NAMALWA (cell line): ENCODE results near the gene IL6.
A peak's percentile ranks its signal among the peaks of the same experiment; 100 is the strongest.
"Not testable (repeated sequence)": the region's sequence is repeated elsewhere in the genome, so short reads cannot be mapped to it uniquely, and the experiment has no call there.

ENCODE experiments used
- DNase-seq: peaks from one replicate; pipeline ENCODE4 v3.0.0-alpha.2; 2015; ENCODE audit warnings: low spot score

IL6 gene

DNA sequence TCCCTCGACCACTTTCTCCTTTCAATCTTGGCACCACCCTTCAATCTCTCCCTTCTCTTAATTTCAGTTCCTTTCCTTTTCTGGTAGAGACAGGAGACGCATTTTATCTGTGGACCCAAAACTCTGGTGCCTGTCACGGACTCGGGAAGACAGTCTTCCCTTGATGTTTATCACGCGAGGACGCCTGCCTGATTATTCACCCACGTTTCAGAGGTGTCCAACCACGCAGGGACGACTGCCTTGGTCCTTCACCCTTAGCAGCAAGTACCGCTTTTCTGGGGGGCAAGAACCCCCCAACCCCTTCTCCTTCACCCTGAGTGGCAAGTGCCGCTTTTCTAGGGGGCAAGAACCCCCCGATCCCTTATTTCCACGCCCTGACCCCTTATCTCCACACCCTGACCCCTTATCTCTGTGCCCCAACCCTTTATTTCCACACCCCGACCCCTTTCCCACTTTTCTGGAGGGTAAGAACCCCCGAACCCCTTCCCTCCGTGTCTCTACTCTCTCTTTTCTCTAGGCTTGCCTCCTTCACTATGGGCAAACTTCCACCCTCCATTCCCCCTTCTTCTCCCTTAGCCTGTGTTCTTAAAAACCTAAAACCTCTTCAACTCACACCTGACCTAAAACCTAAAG lies 22.9 kb upstream of the IL6 start:
- DNase-seq: not testable (repeated sequence)

DNA sequence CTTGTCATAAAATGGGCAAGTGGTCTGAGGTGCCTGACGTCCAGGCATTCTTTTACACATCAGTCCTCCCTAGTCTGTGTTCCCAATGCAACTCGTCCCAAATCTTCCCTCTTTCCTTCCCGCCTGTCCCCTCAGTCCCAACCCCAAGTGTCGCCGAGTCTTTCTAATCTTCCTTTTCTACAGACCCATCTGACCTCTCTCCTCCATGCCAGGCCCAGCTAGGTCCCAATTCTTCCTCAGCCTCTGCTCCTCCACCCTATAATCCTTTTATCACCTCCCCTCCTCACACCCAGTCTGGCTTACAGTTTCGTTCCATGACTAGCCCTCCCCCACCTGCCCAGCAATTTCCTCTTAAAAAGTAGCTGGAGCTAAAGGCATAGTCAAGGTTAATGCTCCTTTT lies 22.3 kb upstream of the IL6 start:
- DNase-seq: not testable (repeated sequence)

DNA sequence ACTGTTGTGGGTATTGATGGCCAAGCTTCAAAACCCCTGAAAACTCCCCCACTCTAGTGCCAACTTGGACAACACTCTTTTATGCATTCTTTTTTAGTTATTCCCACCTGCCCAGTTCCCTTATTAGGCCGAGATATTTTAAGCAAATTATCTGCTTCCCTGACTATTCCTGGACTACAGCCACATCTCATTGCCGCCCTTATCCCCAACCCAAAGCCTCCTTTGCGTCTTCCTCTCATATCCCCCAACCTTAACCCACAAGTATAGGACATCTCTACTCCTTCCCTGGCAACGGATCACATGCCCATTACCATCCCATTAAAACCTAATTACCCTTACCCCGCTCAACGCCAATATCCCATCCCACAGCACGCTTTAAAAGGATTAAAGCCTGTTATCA lies 21.1 kb upstream of the IL6 start:
- not testable (repeated sequence) for DNase-seq

DNA sequence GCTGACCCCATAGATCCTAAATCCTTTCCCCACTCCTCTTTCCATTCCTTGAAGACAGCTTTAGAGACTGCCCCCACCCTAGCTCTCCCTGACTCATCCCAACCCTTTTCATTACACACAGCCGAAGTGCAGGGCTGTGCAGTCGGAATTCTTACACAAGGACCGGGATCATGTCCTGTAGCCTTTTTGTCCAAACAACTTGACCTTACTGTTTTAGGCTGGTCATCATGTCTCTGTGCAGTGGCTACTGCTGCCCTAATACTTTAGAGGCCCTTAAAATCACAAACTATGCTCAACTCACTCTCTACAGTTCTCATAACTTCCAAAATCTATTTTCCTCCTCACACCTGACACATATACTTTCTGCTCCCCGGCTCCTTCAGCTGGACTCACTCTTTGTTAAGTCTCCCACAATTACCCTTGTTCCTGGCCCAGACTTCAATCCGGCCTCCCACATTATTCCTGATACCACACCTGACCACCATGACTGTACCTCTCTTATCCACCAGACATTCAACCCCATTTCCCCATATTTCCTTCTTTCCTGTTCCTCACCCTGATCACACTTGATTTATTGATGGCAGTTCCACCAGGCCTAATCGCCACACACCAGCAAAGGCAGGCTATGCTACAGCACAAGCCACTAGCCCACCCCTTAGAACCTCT lies 19.8 kb upstream of the IL6 start:
- DNase-seq: not testable (repeated sequence)

DNA sequence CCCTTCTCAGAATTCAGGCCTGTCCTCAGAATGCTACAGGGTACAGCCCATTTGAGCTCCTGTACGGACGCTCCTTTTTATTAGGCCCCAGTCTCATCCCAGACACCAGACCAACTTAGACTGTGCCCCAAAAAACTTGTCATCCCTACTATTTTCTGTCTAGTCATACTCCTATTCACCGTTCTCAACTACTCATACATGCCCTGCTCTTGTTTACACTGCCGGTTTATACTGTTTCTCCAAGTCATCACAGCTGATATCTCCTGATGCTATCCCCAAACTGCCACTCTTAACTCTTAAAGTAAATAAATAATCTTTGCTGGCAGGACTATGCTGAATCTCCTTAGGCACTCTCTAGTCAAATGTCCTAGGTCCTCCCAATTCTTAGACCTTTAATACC lies 18.8 kb upstream of the IL6 start:
- DNase-seq: not testable (repeated sequence)

DNA sequence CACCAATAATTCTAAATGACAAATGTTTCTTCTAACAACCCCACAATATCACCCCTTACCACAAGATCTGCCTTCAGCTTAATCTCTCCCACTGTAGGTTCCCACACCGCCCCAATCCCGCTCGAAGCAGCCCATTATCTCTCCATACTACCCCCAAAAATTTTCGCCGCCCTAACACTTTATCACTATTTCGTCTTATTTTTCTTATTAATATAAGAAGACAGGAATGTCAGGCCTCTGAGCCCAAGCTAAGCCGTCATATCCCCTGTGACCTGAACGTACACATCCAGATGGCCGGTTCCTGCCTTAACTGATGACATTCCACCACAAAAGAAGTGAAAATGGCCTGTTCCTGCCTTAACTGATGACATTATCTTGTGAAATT lies 18.3 kb upstream of the IL6 start:
- DNase-seq: not testable (repeated sequence)

DNA sequence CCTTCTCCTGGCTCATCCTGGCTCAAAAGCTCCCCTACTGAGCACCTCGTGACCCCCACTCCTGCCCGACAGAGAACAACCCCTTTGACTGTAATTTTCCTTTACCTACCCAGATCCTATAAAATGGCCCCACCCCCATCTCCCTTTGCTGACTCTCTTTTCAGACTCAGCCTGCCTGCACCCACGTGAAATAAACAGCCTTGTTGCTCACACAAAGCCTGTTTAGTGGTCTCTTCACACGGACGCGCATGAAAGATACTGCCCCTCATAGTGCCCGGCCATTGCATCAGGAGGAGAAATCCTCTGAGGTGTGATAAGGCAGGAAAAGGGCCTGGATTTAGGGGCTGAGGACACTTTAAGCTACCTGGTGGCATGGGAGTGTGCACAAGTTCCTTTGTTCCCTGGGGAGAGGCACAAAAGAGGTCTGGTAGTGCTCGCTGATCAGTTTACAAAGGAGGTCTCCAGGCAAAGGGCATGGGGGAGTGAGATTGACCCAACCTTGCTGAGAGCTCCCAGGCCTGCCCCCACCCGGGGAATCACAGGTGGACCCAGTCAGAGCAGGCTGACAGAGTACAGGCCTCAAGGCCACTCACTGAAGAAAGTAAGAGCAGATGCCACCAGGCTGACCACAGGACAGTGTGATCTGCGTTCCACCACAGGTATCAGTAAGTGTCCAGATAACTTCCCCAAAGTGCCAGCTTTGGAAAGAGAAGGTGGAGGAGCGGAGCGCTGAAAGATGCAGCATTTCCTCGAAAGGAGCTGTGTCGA lies 17.8 kb upstream of the IL6 start:
- not testable (repeated sequence) for DNase-seq

DNA sequence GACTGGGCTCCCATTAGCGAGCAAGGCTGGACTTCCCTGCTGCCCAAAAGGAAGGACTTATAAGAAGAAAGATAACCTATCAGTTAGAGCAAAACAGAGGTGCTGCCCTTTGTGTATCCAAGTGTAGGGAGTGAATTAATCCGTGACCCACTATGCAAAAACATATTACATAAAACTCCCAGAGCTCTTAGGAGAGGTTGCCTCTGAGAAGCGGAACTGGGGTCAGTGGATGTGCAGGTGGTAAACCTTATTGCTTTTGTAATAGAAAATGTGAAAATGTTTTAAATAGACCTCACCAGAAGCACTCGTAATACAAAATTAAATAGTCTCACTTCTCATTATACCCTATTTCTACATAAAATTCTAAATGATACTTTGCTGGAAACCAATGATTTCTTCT lies 17.1 kb upstream of the IL6 start:
- DNase-seq: peak; percentile 63

DNA sequence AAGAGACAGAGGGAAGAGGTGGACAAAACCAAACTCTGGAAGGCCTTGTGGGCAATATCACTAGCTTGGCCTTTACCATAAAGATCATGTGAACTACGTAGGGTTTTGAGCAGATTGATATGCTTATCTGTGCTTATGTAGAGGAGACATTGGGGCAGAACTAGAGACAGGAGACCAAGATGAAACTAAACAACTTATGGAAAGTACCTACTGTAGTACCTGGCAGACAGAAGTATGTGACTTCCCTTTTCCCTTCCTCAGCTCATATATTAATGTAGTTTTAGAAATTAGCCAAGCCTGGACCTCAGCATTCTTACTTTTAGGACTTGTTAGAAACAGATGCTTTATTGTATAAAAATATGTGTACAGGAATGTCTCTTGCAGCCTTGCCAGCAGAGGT lies 14.0 kb upstream of the IL6 start:
- no peak for DNase-seq

DNA sequence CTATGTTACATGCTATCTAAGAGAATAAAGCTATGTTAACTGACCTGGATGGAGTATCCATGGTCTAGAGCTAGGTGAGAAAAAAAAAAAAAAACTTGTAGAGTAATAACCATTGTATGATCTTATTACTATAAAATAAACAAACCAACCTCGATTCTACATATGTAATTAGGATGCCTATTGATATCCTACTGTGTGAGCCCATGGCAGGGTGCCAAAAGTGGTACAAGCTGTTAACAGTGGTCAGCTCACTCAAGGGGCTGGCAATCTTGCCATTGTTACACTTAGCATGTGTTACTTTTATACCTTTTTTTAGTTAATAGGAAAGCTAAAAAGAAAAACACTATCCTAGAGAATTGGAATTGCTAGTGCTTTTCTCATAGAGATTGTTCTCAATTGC lies 13.5 kb upstream of the IL6 start:
- DNase-seq: no peak

DNA sequence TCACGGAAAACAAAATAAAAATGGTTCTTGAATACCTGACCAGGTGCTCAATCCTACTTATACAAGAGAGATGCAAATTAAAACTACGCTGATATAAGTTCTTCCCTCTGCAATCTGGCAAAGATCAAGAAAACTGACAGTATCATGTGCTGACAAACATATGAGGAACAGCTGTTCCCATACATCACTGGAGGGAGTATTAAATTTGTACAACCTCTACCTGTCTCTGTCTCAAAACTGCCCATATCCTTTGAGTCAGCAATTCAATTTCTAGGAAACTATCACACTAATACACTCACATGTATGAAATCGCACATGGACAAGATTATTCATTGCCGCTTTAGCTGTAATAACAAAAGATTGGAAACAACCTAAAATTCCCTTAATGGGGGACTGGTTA lies 11.0 kb upstream of the IL6 start:
- no peak for DNase-seq

DNA sequence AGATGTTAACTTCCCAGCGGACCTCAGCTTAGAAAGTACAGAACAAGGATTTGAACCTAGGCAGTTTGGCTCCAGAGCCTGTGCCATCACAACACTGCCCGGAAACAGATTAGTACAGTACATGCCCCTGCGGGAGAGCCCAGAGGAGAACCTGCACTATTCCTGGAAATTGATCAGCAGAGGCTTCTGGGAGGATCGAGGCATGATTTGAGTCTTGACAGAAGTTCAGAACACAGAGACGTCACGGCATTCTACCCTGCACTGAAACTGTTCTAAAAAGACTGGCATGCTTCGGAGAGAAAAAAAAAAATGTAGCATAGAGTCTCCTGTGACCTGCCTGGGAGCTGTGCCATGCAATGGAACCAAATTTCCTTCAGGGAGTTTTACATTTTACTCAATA lies 9.2 kb upstream of the IL6 start:
- no peak for DNase-seq

DNA sequence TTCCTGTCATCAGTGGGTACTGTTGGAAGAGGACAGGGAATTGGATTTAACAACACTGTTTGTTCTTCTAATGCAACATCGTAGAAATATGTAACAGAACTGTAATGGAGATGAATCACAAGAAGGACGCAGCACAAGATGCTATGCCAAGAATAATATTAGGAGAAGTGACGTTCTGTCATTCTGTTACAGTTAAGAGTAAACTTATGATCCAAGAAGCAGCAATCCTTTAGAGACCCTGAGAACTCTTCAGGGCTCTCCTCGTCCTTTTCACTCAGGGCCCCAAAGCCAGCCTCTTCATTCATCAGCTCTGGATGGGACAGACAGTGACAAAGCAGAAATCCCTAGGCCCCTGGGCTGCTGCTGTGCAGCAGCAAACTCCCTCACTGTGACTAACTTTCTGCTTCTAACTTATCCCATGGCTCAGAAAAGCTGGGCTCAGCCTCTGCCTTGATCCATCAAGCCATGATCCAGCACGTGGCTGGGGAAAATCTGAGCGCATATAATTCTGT lies 8.7 kb upstream of the IL6 start:
- DNase-seq: no peak

DNA sequence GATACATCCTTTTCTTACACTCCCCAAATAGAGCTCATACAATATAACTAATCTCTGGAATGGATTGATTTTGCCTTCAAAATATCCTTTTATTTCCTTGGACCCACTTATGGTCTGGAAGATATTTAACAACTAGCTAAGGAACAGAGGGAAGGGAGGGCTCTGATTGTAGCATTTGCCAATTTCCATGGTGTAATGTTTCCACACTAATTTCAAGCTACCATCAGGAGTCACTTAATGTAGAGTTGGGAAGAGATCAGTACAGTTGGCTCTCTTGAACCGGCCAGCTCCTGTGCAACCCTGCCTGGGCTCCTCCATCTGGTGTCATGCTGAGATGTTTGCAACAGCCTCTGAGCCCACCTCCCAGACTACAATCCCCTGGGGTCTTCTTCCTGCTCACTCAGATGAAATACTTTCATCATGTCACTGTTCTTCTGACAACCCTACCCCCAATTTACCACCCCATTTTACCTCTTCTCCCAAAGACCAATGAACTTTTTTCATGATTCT lies 8.0 kb upstream of the IL6 start:
- no peak for DNase-seq

DNA sequence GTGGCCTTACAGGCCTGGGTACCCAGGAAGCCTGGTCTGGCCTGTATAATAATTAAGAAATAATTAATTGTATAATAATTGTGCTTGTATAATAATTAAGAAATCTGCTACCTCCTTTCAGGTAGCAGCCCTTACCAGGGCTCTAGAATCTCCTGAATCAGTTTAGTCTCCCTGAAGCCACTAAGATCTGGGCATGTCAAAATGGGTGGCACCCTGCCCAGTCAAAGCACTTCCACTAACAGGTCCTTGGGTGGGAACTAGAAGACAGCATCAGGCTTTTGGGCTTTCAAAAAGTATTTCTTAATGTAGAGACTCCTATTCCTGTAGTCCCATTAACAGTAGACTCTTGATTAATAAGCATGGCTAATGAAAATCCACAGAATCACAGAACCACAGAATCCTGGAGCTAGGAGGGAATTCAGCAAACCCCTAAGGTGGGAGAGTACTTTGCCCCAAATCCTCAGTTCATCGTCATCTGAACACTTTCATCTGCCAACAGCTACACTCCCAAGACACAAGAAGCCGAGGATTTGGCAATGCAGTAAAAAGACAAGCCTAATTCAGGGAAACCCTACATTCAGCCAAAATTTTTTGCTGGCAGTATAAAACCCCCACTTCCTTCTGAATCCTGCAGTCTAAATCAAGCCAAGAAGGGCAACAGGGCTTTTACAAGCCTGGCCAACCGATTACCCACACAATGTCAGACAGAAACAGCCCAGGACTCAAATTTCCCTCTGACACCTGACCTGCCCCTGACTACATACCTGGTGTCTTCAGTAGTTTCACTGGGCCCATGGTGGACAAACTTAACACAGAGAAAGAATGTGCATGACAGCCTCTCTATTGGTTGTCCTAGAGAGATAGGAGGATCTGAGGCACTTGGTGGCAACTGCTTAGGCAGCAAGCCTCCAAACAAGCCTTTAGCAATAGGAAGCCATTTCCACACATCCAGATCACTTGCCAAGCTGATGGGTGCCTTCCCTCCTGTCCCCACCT lies 5.9 kb upstream of the IL6 start:
- DNase-seq: no peak

DNA sequence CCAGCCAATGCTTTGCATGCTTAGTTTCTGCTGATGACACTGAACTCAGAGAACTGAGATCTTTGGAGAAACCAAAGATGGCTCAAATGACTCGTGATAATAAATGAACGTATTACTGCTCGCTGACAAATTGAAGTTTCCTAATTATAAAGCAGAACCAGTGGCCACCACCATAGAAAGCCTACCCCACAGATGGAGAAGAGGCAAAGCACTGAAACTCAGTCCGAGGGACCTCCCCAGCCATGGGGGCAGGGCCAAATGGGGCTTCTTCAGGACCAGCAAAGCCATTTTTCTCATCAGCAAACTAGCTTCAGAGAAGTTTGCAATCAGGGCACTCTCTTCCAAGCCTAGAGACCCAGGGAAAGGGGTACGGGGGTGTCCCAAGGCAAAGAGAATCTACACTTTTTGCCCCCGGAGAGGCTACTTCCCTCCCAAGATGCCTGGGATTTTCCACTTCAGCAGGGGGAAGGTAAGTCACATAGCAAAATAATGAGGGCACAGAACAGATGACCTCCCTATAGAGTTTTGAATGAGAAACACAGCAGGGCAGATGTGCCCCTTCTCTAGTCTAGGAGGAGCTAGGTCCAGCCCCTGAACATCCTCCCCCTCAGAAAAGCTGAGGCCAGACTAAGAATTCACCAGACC lies 4.3 kb upstream of the IL6 start:
- DNase-seq: no peak

DNA sequence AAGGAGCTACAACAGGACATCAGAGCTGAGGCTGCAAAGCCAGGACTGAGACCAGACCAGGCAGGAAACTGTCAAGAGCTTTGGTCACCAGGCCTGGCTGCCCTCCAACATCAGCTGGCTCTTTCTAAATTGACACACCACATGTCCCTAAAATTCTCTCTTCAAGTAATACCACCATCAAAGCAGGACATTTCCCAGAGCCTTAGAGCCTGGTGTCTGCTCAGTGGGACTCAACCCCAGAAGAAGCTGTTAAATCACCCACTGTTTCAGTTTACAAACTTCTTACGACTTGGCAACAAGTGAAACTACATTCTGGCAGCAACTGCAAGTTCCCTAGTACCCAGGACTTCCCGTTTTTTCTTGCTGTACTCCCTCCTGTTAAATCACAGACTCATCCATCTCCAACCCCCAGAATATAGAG lies 3.8 kb upstream of the IL6 start:
- DNase-seq: peak; percentile 33

DNA sequence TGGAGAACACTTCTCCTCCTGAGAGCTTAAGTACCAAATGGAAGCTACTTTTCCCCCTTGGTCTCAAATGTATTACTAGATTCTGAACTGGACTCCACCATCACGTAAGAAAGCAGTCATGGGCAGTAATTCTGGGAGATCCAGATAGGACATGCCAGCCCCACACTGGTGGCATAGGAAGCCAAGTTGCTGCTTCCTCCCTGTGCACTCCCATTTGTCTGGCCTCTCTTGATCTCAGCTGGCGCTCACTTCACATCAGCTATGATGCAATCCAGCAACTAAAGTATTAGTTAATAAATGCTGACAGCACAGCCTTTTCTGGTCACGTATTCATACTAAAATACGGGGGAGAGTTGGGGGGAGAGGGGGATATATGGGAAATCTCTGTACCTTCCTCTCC lies 3.4 kb upstream of the IL6 start:
- DNase-seq: no peak

DNA sequence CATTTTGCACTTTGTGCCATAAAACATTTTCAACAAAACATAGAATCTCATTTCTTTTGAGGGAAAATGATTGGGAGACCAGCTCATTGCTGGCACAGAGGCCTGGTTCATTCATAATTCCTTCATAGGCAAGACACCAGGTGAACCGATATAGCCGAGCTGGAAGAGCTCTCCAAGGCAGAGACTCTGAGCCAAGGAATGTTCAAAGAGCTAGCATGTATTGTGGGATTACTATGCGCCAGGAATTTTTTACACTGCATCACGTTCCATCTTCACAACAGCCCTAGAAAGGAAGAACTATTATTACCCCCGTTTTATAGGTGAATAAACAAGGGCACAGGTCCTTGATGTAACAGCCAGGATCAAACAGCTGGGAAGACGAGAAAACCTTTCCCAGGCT lies 2.1 kb upstream of the IL6 start:
- DNase-seq: no peak

DNA sequence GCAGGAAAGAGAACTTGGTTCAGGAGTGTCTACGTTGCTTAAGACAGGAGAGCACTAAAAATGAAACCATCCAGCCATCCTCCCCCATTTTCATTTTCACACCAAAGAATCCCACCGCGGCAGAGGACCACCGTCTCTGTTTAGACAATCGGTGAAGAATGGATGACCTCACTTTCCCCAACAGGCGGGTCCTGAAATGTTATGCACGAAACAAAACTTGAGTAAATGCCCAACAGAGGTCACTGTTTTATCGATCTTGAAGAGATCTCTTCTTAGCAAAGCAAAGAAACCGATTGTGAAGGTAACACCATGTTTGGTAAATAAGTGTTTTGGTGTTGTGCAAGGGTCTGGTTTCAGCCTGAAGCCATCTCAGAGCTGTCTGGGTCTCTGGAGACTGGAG lies 1.4 kb upstream of the IL6 start:
- peak; percentile 81 for DNase-seq

DNA sequence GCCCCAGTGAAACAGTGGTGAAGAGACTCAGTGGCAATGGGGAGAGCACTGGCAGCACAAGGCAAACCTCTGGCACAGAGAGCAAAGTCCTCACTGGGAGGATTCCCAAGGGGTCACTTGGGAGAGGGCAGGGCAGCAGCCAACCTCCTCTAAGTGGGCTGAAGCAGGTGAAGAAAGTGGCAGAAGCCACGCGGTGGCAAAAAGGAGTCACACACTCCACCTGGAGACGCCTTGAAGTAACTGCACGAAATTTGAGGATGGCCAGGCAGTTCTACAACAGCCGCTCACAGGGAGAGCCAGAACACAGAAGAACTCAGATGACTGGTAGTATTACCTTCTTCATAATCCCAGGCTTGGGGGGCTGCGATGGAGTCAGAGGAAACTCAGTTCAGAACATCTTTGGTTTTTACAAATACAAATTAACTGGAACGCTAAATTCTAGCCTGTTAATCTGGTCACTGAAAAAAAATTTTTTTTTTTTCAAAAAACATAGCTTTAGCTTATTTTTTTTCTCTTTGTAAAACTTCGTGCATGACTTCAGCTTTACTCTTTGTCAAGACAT lies 574 bp upstream of the IL6 start:
- DNase-seq: peak; percentile 90
